Pericardium fibroblast (primary cell): ENCODE results near the gene LIG1. TPM values are rescaled to one million over a fixed set of nuclear protein-coding genes. Genes with fewer than 3 reads are reported as not detected.

Experiments used
- total RNA-seq: library from RNA; depleted of rRNA; stranded (reverse); fragments of >200 nt; gene quantifications from 2 replicates; pipeline ENCODE4 v1.2.3, GENCODE V29; 2015

LIG1 gene
- 4.8 and 7.7 TPM in 2 replicates for total RNA-seq

DNA sequence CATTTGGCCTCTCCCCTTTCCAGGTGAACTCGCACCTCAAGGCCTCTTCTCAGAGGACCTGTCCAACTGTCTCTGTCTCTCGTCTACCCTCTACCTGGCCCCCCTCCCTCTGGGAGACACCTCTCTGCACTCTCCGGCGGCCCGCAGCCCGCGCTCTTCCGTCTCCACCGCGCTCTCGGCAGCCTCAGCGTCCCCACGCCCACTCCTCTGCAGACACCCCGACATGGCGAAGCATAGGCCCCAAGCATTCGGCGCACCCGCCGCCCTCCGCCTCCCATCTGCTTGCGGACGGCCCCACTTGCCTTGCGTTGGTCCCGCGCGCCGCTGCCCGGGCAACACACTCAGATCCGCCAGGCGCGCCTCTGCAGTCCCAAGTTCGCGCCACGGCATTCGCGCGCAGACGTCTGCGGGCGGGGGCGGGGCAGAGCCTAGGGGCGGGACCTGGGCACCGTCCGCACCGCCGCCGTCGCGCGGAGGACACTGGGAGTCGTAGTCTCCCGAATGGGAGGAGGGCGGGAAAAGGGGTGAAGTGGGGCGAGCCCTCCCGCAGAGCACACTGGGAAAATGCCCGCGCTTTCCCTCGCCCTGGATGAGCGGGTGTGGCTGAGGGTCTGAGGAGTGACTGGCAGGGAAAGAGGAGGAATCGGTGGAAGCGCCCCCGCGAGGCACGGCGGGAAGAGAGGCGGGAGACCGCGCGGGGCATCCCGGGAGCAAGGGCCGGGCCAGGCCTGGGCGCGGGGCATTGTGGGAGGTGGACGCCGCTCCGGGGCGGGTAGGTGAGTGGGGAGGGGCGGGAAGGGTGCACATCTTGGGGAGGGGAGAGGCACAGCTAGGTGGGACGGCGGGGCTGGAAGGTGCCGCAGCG is at the start of gene LIG1, which contains the start of gene ZSWIM9:
TSS of gene LIG1 (minus strand) at position 406 of the 865 bp plus-strand sequence. CDS start 4,778 bp downstream, outside the sequence.
TSS of gene ZSWIM9 (plus strand) at position 742 of the 865 bp plus-strand sequence. CDS start 1,123 bp downstream, outside the sequence.

DNA sequence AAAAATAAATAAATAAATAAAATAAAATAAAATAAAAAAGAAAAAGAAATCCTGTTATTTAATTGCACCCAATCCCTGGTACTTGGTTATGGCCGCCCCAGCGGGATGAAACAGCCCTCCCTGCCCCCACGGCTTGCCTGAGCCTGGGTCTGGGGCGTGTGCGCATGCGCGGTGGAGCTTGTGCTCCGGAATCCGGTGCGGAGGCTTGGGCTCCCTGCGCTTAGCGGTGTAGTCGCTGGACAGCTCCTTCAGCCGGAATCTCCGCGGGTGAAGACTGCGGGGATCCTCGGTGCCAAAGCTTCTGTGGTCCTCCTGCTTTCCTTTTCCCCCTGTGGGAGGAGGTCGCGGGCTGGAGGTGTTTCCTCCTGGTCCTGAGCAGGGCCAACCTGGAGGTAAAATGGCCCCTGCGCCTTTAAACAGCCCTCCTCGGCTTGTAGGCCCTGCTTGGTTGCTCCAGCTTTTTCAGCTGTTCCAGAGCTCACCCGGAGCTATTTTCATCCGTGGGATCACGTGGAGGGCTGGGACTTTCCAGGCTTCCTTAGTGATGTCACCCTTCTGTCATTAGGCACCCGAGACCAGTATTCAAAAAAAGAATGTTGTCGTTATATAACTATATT is 59.7 kb downstream of the LIG1 start, which contains the start of gene PLA2G4C:
TSS of gene PLA2G4C (minus strand) at position 468 of the 617 bp plus-strand sequence. CDS start 4,288 bp downstream, outside the sequence.

Other genes with a start within 250 kb of the LIG1 start
- gene BSPH1, start 178.2 kb downstream of the LIG1 start, total RNA-seq = not detected in 2 replicates
- gene ELSPBP1, start 175.7 kb downstream of the LIG1 start, total RNA-seq = not detected in 2 replicates
- not detected in 2 replicates for gene CABP5, start 126.3 kb downstream of the LIG1 start, total RNA-seq
- gene PLA2G4C, start 59.5 kb downstream of the LIG1 start, total RNA-seq = 0.51 and 1.3 TPM in 2 replicates
- gene ZSWIM9, start 336 bp upstream of the LIG1 start, total RNA-seq = 0.82 and 1.5 TPM in 2 replicates
- gene CARD8, start 85.6 kb upstream of the LIG1 start, total RNA-seq = 6.4 and 7.8 TPM in 2 replicates
- gene ZNF114, start 99.7 kb upstream of the LIG1 start, total RNA-seq = 0.12 TPM in 1 of 2 replicates, not detected in the other
- gene EMP3, start 155.2 kb upstream of the LIG1 start, total RNA-seq = 125 and 282 TPM in 2 replicates
- 3.7 and 20.3 TPM in 2 replicates for gene TMEM143, start 193.6 kb upstream of the LIG1 start, total RNA-seq
- not detected in 2 replicates for gene SYNGR4, start 194.0 kb upstream of the LIG1 start, total RNA-seq
- gene KDELR1, start 221.2 kb upstream of the LIG1 start, total RNA-seq = 222 and 228 TPM in 2 replicates
- 1.4 and 5.0 TPM in 2 replicates for gene GRIN2D, start 223.3 kb upstream of the LIG1 start, total RNA-seq